ENCODE results near the gene AAR2.

AAR2 gene

GRCh38 chr20:36230019-36230418 is 6.3 kb upstream of the AAR2 start:
- H3K4me1 ChIP-seq (ENCODE audit: control insufficient read depth, insufficient read depth, low read length), result no peaks in the 10 kb centered on the region
- H3K36me3 ChIP-seq (ENCODE audit: control insufficient read depth, insufficient read depth, low read length), result no peaks in the 10 kb centered on the region
- H3K27me3 ChIP-seq (ENCODE audit: control insufficient read depth, insufficient read depth, low read length), result no peaks in the 10 kb centered on the region
- H3K9ac ChIP-seq (ENCODE audit: low read length), result no peak overlapping the region
- no peak overlapping the region for H3K27ac ChIP-seq (ENCODE audit: low read depth, low read length)
- H3K4me3 ChIP-seq (ENCODE audit: low read length), result no peak overlapping the region

GRCh38 chr20:36231331-36231730 is 4.9 kb upstream of the AAR2 start:
- no peaks in the 10 kb centered on the region for H3K27me3 ChIP-seq (ENCODE audit: control insufficient read depth, insufficient read depth, low read length)

DNA sequence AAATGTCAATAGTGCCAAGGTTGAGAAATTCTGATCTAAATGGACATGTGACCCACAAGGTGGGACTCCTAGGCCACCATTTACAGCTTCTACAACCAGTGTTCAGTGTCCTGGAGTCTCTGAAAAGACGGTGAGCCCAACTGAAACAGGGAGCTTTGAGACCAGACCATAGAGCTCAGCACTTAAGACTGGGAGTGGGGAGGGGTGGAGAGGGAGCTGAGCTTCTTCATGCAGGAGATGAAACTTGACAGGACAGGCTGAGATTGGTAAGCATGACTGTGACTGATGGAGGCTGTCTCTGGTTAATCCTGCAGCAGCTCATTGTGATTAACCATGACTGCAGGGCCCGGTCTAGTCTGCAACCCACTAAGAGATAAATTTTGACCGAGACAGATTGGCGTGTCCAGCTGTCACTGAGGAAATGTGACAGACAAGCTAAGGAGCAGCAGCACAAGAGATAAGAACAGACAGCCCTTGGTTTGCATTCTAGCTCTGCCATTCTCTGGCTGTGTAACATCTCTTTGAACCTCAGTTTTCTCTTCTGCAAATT is 1.4 kb upstream of the AAR2 start:
- Histone ChIP-seq H3K27me3 (ENCODE audit: control insufficient read depth, insufficient read depth, low read length) (no peaks in the 10 kb centered on the region), H3K36me3 (ENCODE audit: control insufficient read depth, insufficient read depth, low read length) (peaks cover 2% of the 10 kb centered on the region), H3K4me3 (ENCODE audit: low read length) (no peak overlapping the region), H3K9ac (ENCODE audit: low read length) (no peak overlapping the region), H3K27ac (ENCODE audit: low read depth, low read length) (no peak overlapping the region), H3K4me1 (ENCODE audit: control insufficient read depth, insufficient read depth, low read length) (peaks cover 3% of the 10 kb centered on the region)

More at GRCh38 chr20:36231331-36231730, 4.9 kb upstream of the AAR2 start:
- H3K4me1 ChIP-seq (ENCODE audit: control insufficient read depth, insufficient read depth, low read length), result peaks cover 3% of the 10 kb centered on the region
- H3K36me3 ChIP-seq (ENCODE audit: control insufficient read depth, insufficient read depth, low read length), result no peaks in the 10 kb centered on the region
- H3K4me3 ChIP-seq (ENCODE audit: low read length), result no peak overlapping the region
- H3K27ac ChIP-seq (ENCODE audit: low read depth, low read length), result no peak overlapping the region
- H3K9ac ChIP-seq (ENCODE audit: low read length), result no peak overlapping the region

GRCh38 chr20:36236786-36237121 is 476 bp downstream of the AAR2 start:
- Histone ChIP-seq H3K9ac (ENCODE audit: low read length) (peak overlapping the region; percentile 64), H3K4me3 (ENCODE audit: low read length) (peak overlapping the region; percentile 72), H3K36me3 (ENCODE audit: control insufficient read depth, insufficient read depth, low read length) (peaks cover 6% of the 10 kb centered on the region), H3K4me1 (ENCODE audit: control insufficient read depth, insufficient read depth, low read length) (peaks cover 3% of the 10 kb centered on the region), H3K27me3 (ENCODE audit: control insufficient read depth, insufficient read depth, low read length) (no peaks in the 10 kb centered on the region), H3K27ac (ENCODE audit: low read depth, low read length) (peak overlapping the region; percentile 44)

DNA sequence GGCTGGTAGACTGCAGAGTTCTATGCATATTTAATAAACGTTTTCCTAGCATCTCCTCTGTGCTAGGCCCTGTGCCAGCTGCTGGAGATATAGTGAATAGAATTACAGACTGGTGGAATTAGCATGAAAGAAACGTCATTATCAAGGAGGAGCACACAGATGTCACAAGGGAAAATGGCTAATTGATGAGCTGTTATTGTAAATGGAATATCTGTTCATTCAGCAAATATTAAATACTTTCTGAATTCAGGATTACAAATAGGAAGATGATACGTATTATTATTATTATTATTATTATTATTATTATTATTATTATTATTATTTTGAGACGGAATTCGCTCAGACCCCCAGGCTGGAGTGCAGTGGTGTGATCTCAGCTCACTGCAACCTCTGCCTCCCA is 1.2 kb downstream of the AAR2 start:
- Histone ChIP-seq H3K27ac (ENCODE audit: low read depth, low read length) (no peak overlapping the region), H3K27me3 (ENCODE audit: control insufficient read depth, insufficient read depth, low read length) (no peaks in the 10 kb centered on the region), H3K9ac (ENCODE audit: low read length) (no peak overlapping the region), H3K4me3 (ENCODE audit: low read length) (peak overlapping the region; percentile 72), H3K36me3 (ENCODE audit: control insufficient read depth, insufficient read depth, low read length) (peaks cover 6% of the 10 kb centered on the region), H3K4me1 (ENCODE audit: control insufficient read depth, insufficient read depth, low read length) (peaks cover 3% of the 10 kb centered on the region)

GRCh38 chr20:36238153-36238552 is 1.9 kb downstream of the AAR2 start:
- Histone ChIP-seq H3K4me3 (ENCODE audit: low read length) (no peak overlapping the region), H3K4me1 (ENCODE audit: control insufficient read depth, insufficient read depth, low read length) (peaks cover 3% of the 10 kb centered on the region), H3K27me3 (ENCODE audit: control insufficient read depth, insufficient read depth, low read length) (no peaks in the 10 kb centered on the region), H3K27ac (ENCODE audit: low read depth, low read length) (no peak overlapping the region), H3K36me3 (ENCODE audit: control insufficient read depth, insufficient read depth, low read length) (peaks cover 7% of the 10 kb centered on the region), H3K9ac (ENCODE audit: low read length) (no peak overlapping the region)

DNA sequence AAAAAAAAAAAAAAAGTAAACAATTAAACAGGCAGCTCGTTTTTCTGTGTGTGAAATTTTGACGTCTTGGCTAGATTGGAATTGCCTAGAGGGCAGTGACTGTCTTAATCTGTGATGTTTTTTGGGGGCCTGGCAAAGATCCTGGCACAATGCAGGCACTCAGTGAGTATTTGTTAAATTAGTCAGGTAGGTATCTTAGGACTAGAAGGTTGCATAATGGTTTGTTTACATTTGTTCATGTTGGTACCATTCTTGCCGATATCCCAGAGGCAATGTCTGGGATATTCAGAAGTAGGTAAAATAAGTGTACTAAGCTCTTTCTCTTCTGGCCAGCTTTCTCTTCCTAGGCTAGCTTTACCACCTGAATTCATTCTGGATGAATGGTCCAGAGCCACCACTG is 2.5 kb downstream of the AAR2 start:
- Histone ChIP-seq H3K4me1 (ENCODE audit: control insufficient read depth, insufficient read depth, low read length) (peaks cover 3% of the 10 kb centered on the region), H3K27ac (ENCODE audit: low read depth, low read length) (no peak overlapping the region), H3K27me3 (ENCODE audit: control insufficient read depth, insufficient read depth, low read length) (no peaks in the 10 kb centered on the region), H3K9ac (ENCODE audit: low read length) (no peak overlapping the region), H3K4me3 (ENCODE audit: low read length) (no peak overlapping the region), H3K36me3 (ENCODE audit: control insufficient read depth, insufficient read depth, low read length) (peaks cover 11% of the 10 kb centered on the region)

DNA sequence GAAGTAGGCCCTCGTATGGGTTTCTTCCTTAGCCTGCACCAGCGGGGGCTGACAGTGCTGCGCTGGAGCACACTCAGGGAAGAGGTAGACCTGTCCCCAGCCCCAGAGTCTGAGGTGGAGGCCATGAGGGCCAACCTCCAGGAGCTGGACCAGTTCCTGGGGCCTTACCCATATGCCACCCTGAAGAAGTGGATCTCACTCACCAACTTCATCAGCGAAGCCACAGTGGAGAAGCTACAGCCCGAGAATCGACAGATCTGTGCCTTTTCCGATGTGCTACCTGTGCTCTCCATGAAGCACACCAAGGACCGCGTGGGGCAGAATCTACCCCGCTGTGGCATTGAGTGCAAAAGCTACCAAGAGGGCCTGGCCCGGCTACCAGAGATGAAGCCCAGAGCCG is 3.8 kb downstream of the AAR2 start:
- Histone ChIP-seq H3K27me3 (ENCODE audit: control insufficient read depth, insufficient read depth, low read length) (no peaks in the 10 kb centered on the region), H3K4me1 (ENCODE audit: control insufficient read depth, insufficient read depth, low read length) (peaks cover 3% of the 10 kb centered on the region), H3K27ac (ENCODE audit: low read depth, low read length) (no peak overlapping the region), H3K36me3 (ENCODE audit: control insufficient read depth, insufficient read depth, low read length) (peaks cover 14% of the 10 kb centered on the region), H3K9ac (ENCODE audit: low read length) (no peak overlapping the region), H3K4me3 (ENCODE audit: low read length) (no peak overlapping the region)

DNA sequence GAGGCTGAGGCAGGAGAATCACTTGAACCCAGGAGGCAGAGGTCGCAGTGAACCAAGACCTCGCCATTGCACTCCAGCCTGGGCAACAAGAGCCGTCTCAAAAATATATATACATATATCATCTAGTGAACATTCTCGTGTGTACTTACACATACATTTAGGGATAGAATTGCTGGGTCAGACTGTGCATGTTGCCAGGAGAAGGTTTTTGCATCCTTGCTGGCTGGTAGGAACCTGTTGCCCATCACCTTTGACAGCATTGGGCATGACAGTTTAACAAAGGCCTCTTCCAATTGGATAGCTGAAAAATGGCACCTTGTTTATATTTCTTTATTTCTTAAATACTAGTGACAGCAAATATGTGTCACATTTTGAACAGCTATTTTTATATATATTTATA is 5.4 kb downstream of the AAR2 start:
- H3K4me1 ChIP-seq (ENCODE audit: control insufficient read depth, insufficient read depth, low read length), result no peaks in the 10 kb centered on the region
- no peak overlapping the region for H3K27ac ChIP-seq (ENCODE audit: low read depth, low read length)
- no peak overlapping the region for H3K9ac ChIP-seq (ENCODE audit: low read length)
- H3K4me3 ChIP-seq (ENCODE audit: low read length), result no peak overlapping the region
- peaks cover 22% of the 10 kb centered on the region for H3K36me3 ChIP-seq (ENCODE audit: control insufficient read depth, insufficient read depth, low read length)
- no peaks in the 10 kb centered on the region for H3K27me3 ChIP-seq (ENCODE audit: control insufficient read depth, insufficient read depth, low read length)

- no peaks in the 10 kb centered on the region for H3K27me3 ChIP-seq (ENCODE audit: control insufficient read depth, insufficient read depth, low read length)
- no peaks in the 10 kb centered on the region for H3K4me1 ChIP-seq (ENCODE audit: control insufficient read depth, insufficient read depth, low read length)
- H3K9ac ChIP-seq (ENCODE audit: low read length), result no peak overlapping the region
- no peak overlapping the region for H3K4me3 ChIP-seq (ENCODE audit: low read length)
- peaks cover 32% of the 10 kb centered on the region for H3K36me3 ChIP-seq (ENCODE audit: control insufficient read depth, insufficient read depth, low read length)
- H3K27ac ChIP-seq (ENCODE audit: low read depth, low read length), result no peak overlapping the region
Measured at GRCh38 chr20:36243726-36244125, 7.4 kb downstream of the AAR2 start.

DNA sequence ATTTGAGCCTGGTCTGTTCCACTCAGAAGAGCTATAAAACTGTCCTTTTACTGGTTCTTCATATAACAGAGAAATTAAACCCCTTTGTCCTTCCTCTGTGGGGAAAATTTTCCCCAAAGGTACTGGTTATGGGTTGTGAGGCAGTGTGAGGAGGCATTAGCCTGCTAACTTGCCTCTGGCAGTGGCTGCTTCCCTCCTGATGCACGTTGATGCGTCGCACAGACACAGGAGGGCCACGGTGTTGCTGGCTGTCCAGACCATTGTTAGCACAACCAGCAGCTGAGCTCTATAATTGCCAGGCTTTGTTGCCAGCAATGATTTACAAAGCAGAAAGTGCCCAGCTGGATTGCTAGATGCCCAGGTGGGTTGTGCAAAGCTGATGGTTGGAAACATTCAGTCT is 10.1 kb downstream of the AAR2 start:
- Histone ChIP-seq H3K4me1 (ENCODE audit: control insufficient read depth, insufficient read depth, low read length) (no peaks in the 10 kb centered on the region), H3K27me3 (ENCODE audit: control insufficient read depth, insufficient read depth, low read length) (no peaks in the 10 kb centered on the region), H3K36me3 (ENCODE audit: control insufficient read depth, insufficient read depth, low read length) (peaks cover 27% of the 10 kb centered on the region), H3K4me3 (ENCODE audit: low read length) (no peak overlapping the region), H3K27ac (ENCODE audit: low read depth, low read length) (no peak overlapping the region), H3K9ac (ENCODE audit: low read length) (no peak overlapping the region)

- Histone ChIP-seq H3K27ac (ENCODE audit: low read depth, low read length) (no peak overlapping the region), H3K36me3 (ENCODE audit: control insufficient read depth, insufficient read depth, low read length) (peaks cover 37% of the 10 kb centered on the region), H3K9ac (ENCODE audit: low read length) (no peak overlapping the region), H3K27me3 (ENCODE audit: control insufficient read depth, insufficient read depth, low read length) (no peaks in the 10 kb centered on the region), H3K4me1 (ENCODE audit: control insufficient read depth, insufficient read depth, low read length) (no peaks in the 10 kb centered on the region), H3K4me3 (ENCODE audit: low read length) (no peak overlapping the region)
Measured at GRCh38 chr20:36248836-36249235, 12.6 kb downstream of the AAR2 start.

- Histone ChIP-seq H3K27me3 (ENCODE audit: control insufficient read depth, insufficient read depth, low read length) (no peaks in the 10 kb centered on the region), H3K4me1 (ENCODE audit: control insufficient read depth, insufficient read depth, low read length) (no peaks in the 10 kb centered on the region), H3K27ac (ENCODE audit: low read depth, low read length) (no peak overlapping the region), H3K36me3 (ENCODE audit: control insufficient read depth, insufficient read depth, low read length) (peaks cover 39% of the 10 kb centered on the region), H3K9ac (ENCODE audit: low read length) (no peak overlapping the region), H3K4me3 (ENCODE audit: low read length) (no peak overlapping the region)
Measured at GRCh38 chr20:36249450-36249849, 13.2 kb downstream of the AAR2 start.

Data from rectal smooth muscle tissue (tissue), 1 donor.